Renal cortical epithelial cell (primary cell): ENCODE measurements around the gene COX20. TPM values are rescaled to one million over a fixed set of nuclear protein-coding genes. Genes with fewer than 3 reads are reported as not detected.

Experiments used
- DNase-seq: peaks from one replicate; pipeline ENCODE4 v3.0.0-alpha.2; 2011; ENCODE audit warnings: low read depth
- total RNA-seq: library from RNA; depleted of rRNA; stranded (reverse); fragments of >200 nt; gene quantifications from 2 replicates; pipeline ENCODE4 v1.2.3, GENCODE V29; 2014

The COX20 gene
- total RNA-seq, 1 donor from 2014 or later, result 55.0 TPM

- no peak for DNase-seq
Observed at GRCh38 chr1:244874974-244875579, 39.6 kb downstream of the COX20 start.

GRCh38 chr1:244876228-244876910 is 40.9 kb downstream of the COX20 start:
- no peak for DNase-seq

DNA sequence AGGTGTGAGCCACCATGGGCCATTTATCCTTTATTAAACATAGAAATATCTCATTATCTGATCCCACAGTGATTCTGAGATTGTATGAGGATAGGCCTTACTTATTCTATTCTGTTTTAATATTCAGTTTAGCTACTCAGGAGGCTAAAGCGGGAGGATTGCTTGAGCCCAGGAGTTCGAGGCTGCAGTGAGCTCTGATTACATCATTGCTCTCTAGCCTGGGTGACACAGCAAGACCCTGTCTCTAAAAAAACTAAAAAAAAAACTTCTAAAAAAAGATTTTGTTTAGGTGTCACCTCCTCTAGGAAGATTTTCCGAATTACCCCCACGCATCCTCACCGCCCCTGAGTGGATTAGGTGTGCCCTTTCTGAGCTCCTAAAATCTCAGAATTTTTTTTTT is 43.2 kb downstream of the COX20 start:
- DNase-seq, result no peak

DNA sequence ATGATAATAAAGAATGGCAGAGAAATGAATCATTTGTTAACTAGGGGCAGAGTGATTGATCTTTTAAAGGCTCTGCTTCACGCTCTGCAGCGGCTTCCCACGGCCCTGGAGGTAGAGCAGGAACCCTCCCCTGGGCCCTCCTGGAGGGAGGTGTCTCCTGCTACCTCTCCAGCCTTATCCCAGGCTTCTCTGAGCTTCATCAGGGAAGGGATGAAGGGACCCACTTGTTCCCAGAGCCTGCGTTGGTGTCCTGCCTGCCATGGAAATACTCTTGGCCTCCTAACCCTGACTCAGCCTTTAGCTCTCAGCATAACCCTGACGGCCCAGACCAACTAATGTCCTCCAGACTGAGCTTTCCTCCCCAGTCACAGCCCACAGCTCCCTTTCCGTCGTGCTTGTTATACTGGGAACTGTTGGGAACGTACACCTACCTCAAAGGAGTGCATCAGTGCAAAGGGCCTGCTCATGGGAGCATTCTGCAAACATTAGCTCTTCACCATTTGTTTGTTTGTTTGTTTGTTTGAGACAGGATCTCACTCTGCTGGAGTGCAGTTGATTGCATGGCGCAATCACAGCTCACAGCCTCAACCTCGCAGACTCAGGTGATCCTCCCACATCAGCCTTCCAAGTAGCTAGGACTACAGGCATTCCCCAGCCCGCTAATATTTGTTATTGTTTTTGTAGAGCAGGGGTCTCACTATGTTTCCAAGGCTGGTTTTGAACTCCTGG is 46.3 kb downstream of the COX20 start:
- no peak for DNase-seq

GRCh38 chr1:244887281-244887680 is 51.8 kb downstream of the COX20 start:
- no peak for DNase-seq

DNA sequence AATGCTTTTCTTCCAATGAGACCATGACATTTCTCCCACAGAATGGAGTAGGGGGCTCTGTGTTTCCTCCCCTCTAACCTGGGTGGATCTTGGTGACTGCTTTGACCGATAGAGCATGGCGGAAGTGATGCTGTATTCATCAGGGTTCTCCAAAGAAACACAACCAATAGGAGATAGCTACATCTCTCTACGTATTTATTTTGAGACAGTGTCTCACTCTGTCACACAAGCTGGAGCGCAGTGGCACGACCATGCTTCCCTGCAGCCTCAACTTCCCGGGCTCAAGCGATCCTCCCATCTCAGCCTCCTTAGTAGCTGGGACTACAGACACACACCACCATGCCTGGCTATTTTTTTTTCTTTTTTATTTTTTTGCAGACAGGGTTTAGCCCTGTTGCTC is 58.4 kb downstream of the COX20 start:
- no peak for DNase-seq

Other genes with a start within 250 kb of the COX20 start
- 37.2 and 45.8 TPM in 2 replicates for gene DESI2, start 182.5 kb upstream of the COX20 start, total RNA-seq
- gene HNRNPU, start 28.9 kb downstream of the COX20 start, total RNA-seq, result 318 and 637 TPM in 2 replicates